ENCODE data around the gene CYBRD1.

The CYBRD1 gene

DNA sequence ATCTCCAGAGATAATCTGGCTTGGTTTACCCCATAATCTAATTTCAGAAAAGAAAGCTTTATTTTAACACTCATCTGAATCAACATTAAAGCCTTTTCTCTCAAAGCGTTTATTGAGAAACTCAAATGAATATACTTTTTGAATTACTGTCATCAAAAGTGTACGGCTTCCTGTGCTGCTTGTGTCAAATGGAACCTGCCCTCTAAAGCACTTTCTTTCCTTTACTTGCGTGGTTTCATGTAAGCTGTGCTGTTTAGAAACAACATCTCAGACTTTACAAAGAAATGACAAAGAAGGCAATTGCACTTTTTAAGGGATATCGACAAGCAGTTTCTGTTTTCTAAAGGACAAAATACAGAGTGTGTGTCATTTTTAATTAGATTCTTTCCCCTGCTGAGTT is 35.1 kb downstream of the CYBRD1 start:
- DNase-seq: no peak

DNA sequence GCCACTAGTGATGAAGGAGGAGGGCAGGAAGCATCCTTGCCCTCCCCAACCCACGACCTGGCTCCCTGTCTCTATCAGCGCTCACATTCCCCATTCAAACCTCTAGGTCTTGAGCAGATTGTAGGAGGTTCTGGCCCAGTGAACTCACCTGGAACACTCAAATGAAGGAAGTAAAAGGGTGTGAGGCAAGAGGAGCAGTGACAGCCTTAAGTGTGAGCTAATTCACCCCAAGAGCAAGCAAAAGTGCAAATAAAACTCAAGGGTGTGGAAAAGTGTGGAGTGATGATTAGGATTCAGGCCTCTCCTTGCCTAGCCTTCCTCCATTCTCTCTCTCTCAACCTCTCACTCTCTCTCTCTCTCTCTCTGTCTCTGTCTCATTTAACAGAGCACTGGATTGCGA is 41.0 kb downstream of the CYBRD1 start:
- DNase-seq: no peak

DNA sequence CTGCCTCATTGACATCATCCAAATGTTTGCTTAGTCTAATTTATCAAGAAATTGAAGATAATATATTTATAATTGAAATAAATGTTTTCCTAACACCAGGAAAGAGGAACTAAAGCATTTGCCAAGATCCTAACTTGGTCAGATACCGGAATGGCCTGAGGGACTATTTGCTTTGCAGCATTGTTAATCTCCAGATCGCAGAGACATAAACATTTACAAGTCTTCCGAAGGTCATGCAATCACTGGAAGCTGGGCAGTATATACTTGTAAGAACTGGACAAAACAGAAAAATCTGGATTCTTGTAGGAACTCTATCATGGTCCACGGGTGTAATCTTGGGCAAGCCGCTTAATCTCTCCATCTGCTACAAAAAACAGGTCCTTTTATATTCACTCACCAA is 42.2 kb downstream of the CYBRD1 start:
- no peak for DNase-seq

DNA sequence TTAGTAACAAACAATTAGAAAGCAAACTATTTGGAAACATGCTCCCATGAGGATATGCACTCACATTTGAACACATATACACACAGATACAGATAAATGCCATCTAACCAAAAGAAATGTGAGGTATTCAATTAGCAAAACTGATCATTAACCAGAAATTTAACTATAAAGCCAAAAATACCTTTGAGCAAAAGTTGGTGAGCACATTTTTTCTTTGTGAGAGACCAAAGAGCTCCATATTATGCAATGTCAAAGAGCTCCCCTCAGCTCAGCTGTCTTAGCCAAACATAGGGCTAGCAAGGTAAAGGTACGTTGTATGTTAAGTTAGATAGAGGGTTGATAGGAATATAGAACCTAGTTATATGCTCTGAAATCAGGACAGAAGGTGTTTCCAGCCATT is 43.8 kb downstream of the CYBRD1 start:
- no peak for DNase-seq

DNA sequence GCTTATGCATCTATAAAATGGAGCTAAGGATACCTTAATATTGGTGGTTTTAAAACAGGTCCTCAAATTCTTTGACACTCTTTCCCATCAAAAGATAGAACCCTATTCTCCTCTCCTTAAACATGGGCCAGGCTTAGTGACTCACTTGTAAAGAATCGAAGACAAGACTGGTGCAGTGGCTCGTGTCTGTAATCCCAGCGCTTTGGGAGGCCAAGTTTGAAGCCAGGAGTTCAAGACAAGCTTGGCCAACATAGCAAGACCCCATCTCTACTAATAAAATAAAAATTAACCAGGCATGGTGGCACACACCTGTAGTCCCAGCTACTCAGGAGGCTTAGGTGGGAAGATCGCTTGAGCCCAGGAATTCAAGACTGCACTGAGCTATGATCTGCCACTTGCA is 44.5 kb downstream of the CYBRD1 start:
- no peak for DNase-seq

- no peak for DNase-seq
Measured at GRCh38 chr2:171568089-171568488, 45.8 kb downstream of the CYBRD1 start.

- no peak for DNase-seq
Measured at GRCh38 chr2:171571721-171572120, 49.4 kb downstream of the CYBRD1 start.

DNA sequence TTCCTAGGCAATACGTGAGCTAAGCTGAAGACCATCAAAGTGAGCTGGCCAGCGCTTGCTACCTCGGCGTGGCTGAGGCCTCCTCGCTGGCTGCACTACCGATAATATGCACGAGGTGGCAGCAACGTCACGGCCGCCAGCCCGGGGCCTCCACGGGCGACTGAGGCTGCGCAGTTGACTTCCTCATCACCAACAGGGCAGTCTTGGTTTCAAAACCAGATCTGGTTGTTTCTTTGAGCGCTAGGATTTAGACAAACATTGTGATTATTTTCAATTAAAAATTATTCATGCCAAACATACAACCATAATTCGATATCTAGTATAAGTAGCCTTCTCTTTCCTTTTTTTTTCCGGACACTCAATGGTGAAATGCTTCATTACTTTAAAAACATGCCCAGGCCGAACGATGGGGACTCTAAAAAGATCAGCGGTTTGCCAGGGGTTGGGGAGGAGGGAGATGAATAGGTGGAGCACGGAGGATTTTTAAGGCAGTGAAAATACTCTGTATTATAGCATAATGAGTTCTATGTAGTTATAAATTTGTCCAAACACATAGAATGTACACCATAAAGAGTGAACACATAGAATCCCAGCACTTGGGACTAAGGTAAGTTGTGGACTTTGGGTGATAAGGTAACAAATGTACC is 52.0 kb downstream of the CYBRD1 start:
- no peak for DNase-seq

DNA sequence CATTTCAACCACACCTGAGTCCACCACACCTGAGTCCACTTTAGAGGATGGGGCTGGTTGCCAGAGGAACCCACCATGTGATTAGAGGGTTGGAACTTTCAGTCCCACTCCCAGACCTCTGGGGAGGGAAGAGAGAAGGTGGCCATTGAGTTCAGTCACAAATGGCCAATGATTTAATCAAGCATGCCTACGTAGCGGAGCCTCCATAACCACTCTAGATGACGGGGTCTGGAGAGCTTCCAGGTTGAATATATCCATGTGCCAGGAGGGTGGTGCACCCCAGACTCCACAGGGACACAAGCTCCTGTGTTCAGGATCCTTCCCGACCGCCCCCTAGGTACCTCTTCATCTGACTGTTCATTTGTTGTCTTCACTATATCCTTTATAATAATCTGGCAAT is 53.3 kb downstream of the CYBRD1 start:
- DNase-seq: no peak

GRCh38 chr2:171578127-171578803 is 56.0 kb downstream of the CYBRD1 start:
- no peak for DNase-seq

- no peak for DNase-seq
Measured at GRCh38 chr2:171579481-171579880, 57.2 kb downstream of the CYBRD1 start.

DNA sequence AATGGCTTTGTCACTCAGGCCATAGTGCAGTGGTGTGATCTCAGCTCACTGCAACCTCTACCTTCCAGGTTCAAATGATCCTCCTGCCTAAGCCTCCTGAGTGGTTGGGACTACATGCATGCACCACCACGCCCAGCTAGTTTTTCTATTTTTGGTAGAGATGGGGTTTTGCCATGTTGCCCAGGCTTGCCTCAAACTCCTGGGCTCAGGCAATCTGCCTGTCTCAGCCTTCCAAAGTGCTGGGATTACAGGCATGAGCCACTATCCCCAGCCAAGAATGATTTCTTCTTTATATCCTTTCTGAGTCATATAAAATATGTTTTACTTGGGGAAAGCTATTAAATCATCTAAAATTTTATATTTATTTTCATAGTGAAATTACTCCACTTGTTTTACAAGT is 61.3 kb downstream of the CYBRD1 start:
- DNase-seq: no peak

DNA sequence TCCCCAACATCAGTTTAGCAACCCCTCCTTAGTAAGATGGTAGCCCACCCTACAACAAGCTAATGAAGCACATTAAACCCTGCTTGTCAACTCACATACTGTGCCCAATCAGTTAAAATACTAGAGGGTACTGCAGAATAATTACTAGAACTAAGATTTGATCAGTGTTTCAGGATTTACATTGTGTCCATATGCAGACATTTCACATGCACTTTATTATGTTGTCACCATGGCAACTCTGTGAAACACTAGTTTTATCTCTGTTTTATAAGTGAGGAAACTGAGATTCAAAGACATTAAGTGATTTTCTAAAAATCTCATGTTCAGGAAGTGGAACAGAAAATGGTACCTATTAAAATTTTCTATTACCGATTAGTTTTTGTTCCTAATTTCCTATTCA is 61.7 kb downstream of the CYBRD1 start:
- DNase-seq: no peak

DNA sequence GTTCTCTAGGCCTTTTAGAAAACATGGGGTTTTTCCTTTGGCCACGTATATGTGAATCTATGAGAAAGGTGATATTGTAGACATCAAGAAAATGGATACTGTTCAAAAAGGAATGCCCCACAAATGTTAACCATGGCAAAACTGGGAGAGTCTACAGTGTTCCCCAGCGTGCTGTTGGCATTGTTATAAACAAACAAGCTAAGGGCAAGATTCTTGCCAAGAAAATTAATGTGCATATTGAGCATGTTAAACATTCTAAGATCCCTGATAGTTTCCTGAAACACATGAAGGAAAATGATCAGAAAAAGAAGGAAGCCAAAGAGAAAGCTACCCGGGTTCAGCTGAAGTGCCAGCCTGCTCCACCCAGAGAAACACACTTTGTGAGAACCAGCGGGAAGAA is 64.9 kb downstream of the CYBRD1 start:
- no peak for DNase-seq

DNA sequence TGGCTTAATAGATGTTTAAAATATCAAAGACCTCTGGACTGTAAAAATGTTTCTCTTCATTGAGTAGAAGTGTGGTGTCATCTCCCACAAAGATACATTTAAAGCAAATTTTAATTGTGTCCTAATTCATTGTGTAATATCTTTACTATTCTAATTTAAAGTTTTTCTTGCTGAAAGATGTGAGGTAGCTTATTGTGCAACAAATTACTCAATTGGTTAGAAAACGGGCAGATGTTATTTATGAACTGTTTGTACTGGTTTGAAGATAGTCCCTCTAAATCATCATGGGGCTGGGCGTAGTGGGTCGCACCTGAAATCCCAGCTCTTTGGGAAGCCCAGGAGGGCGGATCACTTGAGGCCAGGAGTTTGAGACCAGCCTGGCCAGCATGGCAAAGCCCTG is 65.3 kb downstream of the CYBRD1 start:
- no peak for DNase-seq

DNA sequence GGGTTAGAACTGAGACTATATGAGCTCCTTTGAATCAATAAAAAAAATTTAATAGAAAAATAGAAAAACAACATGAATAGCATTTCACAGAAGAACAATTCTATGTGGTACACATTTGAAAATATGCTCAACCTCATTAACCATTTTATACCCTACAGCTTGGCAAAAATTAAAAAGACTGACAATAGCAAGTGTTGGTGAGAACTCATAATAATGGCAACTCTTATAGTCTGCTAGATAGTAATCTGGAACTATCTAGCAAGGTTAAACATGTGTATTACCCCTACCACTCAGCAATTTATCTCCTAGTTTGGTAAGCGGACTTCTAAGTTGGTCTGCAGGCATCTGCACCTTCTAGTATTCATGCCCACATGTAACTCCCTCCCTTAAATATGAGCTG is 67.8 kb downstream of the CYBRD1 start:
- no peak for DNase-seq

DNA sequence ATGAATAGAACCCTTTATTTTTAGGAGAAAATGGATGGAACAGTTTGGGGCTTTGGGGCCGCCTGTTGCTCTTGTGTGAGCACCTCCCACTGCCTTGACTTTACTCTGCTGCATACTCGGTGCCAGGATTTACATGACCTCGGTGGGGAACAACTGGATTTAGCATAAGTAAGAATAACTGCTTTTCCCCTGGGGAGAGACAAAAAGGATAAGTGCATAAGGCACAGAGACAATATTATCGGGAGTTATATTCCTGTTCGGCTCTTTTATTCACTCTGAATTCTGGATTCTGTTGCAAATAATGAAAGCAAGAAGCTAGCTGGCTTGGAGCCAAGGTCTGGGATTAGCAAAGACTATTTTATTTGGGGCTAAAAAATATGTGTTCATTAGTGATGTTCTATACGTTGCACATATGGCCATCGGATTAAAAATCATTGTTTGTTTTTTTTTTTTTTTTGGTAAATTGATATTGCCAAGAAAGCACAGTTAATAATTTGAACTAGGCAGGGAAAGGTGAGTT is 69.8 kb downstream of the CYBRD1 start:
- DNase-seq: no peak

DNA sequence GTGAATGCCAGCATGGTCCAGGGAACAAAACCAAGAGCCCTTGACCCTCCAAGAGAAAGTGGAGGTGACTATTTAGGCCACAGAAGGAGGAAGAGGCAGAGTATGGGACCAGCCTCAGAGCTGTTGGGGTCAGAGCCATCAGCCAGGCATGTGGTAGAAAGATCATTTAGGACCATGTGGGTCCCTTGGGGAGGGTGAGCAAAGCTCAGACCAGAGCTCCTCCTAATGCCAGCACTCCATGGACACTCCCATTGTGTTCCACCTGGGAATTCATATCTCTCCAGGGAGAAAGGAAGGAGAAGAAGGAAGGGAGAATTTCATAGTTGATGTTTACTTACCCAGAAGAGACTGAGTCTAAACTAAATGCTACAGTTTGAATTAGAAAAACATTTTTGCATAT is 73.2 kb downstream of the CYBRD1 start:
- DNase-seq: no peak

DNA sequence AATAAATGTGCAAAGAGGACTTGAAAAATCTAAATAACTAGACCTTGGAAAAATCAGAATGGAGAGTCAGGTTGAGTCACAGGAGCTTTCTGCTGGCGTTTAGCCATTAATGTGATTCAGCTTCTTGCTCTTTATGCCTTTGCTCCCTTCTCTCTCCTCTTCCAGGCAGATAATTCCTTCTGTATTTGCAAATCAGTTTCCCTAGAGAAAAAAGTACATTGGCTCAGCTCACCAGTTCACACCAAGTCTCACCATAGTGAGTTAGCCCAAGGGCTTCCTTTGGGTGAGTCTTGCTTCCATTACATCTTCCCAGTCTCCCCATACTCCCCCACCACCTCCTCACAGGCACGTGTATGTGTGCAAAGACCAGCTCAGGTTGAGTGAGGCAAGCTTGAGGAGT is 73.6 kb downstream of the CYBRD1 start:
- no peak for DNase-seq

DNA sequence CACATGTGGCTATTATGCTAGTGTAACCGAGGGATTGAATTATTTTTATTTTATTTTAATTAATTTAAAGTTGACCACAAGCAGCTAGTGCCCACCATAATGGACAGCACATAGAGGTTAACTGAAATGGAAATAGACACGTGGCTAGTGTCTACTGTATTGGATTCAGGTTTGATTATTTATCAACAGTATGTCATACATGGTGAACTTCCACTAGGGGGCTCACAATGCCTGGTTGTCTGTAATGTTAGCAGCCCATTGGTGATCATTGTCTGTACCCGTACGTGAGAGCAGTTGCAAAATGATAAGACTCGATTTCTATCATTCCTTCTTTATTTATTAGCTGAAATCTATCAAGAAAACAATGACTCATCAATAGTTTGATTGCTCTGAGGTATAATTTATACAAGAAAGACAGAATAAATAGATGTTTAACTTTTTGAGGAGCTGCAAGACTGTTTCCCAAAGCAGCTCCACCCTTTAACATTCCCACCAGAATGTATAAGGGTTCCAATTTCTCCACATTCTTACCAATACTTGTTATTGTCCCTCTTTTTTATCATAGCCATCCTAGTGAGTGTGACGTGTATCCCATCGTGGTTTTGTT is 76.5 kb downstream of the CYBRD1 start:
- DNase-seq: peak; percentile 6

DNA sequence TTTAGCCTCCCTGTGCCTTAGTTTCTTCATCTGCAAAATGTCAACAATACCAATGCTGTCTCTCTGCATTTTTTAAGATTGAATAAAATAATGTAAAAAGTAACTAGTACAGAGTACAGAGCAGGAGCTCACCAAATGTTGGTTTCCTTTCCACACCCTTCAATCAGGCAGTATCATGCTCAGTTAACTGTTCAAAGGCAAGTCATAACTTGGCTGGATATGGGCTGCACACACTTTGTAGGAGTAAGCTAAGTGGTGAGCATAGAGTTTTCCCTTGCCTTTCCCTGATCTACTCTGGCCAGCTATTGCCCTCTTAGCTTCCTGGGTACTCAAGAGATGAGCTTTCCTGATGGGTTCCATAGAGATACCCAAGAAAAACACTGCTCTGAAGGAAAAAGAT is 77.9 kb downstream of the CYBRD1 start:
- DNase-seq: no peak

DNA sequence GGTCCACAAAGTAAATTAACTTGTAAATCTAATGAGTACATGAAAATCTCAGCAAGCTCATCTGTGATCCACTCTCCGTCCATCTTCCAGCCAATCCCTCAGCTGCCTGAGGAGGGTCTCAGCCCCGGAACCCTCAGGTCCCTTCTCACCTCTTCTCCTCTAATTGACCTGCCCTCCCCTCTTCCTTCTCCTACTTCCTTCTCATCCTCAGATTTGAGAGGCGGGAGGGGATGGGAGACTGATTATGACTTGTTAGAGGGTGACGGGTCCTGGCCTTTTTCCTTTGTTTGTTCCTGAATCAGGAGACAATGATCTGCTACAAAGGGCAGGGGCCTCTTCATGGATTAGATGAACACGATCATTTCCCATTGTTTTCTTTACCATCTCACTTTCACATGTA is 80.1 kb downstream of the CYBRD1 start:
- DNase-seq: no peak

All from SIG-M5 (cell line).